NB4 (cell line): Measurements from ENCODE around the gene SLC39A11.

Experiments used
- DNase-seq: peaks from one replicate; pipeline ENCODE4 v3.0.0; 2010; ENCODE audit warnings: low read depth
- H3K4me3 ChIP-seq: one replicate; pipeline ENCODE4 v1.5.1; 2011; ENCODE audit warnings: mild to moderate bottlenecking, low read depth, low read length, moderate library complexity
- MYC ChIP-seq: IDR thresholded peaks from 2 replicates; pipeline ENCODE4 v1.6.1; 2011; ENCODE audit warnings: low read depth, low read length
- POLR2A ChIP-seq: IDR thresholded peaks from 2 replicates; pipeline ENCODE4 v1.6.1; 2011; ENCODE audit warnings: mild to moderate bottlenecking; ENCODE audit not compliant: insufficient read length; ENCODE audit errors: extremely low read depth
- TF ChIP-seq, protein P1 (sequence below): IDR thresholded peaks from one replicate; pipeline ENCODE4 v1.5.1; 2012; ENCODE audit warnings: low read depth, low read length
- TF ChIP-seq, protein P2 (sequence below): IDR thresholded peaks from 2 replicates; pipeline ENCODE4 v1.6.1; 2011; ENCODE audit warnings: low read depth, low read length

SLC39A11 gene

DNA sequence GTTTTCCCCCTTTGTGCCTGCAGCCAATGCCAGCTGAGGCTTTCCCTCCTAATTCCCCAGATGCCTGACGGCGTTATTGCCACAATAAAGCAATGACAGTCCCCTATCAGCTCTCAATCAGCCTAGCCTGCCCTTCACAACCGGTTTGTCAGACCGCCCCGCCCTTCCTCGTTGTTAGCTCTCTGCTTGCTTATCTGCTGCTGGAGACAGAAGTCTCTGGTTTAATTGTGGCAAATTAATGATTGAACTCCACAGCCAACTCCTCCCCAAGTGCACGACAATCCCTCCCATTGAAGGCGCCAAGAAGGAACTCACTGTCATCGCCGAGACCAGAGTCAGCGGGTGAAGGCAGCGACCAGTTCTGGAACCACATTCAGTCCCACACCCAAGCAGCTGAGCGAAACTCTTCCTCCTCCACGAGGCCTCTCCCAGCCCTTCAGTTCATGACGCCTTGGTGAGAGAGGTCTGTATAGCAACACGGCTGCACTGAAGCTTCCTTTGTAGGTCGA, 474.4 kb downstream of the SLC39A11 start:
- peak; percentile 11 for DNase-seq
- TF ChIP-seq, protein P1, sequence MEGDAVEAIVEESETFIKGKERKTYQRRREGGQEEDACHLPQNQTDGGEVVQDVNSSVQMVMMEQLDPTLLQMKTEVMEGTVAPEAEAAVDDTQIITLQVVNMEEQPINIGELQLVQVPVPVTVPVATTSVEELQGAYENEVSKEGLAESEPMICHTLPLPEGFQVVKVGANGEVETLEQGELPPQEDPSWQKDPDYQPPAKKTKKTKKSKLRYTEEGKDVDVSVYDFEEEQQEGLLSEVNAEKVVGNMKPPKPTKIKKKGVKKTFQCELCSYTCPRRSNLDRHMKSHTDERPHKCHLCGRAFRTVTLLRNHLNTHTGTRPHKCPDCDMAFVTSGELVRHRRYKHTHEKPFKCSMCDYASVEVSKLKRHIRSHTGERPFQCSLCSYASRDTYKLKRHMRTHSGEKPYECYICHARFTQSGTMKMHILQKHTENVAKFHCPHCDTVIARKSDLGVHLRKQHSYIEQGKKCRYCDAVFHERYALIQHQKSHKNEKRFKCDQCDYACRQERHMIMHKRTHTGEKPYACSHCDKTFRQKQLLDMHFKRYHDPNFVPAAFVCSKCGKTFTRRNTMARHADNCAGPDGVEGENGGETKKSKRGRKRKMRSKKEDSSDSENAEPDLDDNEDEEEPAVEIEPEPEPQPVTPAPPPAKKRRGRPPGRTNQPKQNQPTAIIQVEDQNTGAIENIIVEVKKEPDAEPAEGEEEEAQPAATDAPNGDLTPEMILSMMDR: no peak
- TF ChIP-seq, protein P2, sequence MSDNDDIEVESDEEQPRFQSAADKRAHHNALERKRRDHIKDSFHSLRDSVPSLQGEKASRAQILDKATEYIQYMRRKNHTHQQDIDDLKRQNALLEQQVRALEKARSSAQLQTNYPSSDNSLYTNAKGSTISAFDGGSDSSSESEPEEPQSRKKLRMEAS: no peak
- TF ChIP-seq MYC: no peak
- no peak for TF ChIP-seq POLR2A
- H3K4me3 ChIP-seq: no peak overlapping the region

DNA sequence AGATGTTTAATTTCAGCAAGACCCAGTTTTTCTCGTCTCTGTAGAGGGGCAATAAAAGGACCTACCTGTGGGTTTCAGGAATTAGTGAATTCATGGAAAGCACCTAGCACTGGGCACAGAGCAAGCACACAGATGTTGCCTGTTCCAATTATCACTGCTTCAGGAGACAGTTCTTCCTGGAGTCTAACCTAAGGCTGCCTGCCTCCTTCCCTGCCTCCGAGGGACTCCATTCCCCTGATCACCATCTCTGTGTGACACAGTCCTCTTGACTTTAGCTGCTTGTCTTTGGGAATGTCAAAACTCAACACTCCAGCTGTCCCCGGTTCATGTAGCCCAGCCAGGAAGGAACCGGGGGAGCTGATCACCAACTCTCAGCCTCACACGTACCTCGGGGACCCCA, 474.9 kb downstream of the SLC39A11 start:
- TF ChIP-seq MYC: no peak
- TF ChIP-seq, protein P2: no peak
- TF ChIP-seq POLR2A: no peak
- TF ChIP-seq, protein P1: no peak
- no peak overlapping the region for H3K4me3 ChIP-seq
- no peak for DNase-seq

DNA sequence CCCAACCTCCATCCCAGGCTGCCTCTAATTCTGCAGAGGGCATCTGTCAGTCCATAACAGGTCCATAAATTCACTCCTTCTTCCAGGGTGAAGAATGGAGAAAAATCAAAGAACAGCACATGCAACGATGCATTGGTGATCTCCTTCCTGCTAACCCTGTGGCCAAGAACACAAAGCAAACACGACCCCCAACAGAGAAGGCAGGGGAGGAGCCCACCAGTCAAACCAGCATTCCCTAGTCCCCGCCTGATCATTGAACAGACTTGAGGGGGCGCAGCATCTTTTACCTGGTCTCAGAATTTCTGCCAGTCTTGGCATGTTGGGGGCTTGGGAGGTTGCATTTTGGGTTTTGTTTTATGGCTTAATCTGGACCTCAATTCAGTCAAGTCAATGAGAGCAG, 476.0 kb downstream of the SLC39A11 start:
- no peak for DNase-seq
- TF ChIP-seq, protein P1: no peak
- TF ChIP-seq, protein P2: no peak
- no peak overlapping the region for H3K4me3 ChIP-seq

DNA sequence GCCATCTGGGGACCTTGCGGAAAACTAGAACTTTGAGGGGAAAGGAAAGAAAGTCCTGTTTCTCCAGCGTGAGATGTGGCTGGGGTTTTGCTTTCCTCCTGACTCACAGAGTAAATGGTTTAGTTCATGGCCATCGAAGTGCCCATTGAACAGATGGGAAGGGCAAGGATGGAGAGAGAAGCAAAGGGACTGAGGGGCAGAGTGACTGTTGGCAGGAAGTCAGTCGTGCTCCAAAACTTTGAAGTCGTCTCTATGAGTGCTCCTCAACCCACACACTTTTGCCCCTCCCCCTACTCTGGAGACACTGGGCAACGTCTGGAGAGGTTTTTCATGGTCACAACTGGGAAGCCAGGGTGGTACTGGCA, 476.9 kb downstream of the SLC39A11 start:
- H3K4me3 ChIP-seq: no peak overlapping the region
- no peak for TF ChIP-seq MYC
- TF ChIP-seq, protein P2: no peak
- TF ChIP-seq, protein P1: no peak
- TF ChIP-seq POLR2A: no peak
- no peak for DNase-seq

DNA sequence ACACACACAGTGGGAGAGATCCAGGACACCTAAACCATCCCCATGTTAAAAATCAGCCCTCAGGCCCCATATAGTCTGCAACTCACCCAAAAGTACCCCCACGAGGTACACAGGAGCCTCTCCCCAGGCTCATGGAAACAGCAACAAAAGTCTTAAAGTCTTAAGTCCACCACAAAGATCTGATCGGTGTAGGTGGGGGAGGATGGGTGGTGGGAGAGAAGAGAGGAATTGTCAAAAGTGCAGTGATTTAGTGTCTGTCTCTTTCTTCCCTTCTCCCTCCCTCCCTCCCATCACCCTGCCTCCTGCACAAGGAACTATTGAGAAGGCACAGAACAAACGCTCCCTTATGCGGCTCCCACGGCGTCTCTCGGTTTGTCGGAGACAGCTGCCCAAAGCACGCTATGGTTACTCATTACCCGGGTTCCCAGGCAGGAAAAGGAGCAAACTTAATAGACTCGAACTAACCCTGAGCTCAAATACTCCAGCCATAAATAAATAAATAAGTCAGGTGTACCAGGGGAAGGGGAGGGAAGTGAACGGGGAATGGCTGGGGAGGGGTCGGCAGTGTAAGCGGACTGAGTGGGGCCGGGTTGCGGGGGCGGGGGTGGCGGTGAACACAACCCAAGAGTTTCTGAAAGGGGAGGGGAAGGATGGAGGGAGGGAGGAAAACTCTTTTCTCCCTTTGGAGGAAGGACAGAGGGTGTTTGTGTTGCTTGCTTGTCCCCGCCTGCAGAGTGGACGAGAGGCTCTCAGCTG, 477.4 kb downstream of the SLC39A11 start:
- no peak for DNase-seq
- H3K4me3 ChIP-seq: no peak overlapping the region
- TF ChIP-seq, protein P2: no peak
- TF ChIP-seq, protein P1: no peak

DNA sequence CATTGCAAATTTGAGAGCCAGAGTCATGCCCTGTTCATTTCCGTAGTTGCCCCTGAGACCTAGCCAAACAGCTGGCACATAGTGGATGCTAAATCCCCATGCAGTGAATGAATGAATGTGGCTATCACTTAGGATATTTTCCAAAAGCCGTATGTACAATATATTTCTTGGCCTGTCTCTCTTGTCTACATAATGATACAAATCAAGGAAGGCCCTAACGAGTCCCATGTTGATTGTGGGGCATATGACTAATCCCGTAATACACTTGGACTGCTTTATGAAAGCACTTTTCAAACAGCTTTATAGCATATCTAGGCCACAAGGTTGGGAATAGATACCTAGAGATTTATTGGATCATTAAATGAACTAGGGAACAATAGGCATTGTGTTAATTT, 478.0 kb downstream of the SLC39A11 start:
- no peak for DNase-seq
- TF ChIP-seq POLR2A: no peak
- TF ChIP-seq, protein P2: no peak
- TF ChIP-seq MYC: no peak
- TF ChIP-seq, protein P1: no peak
- no peak overlapping the region for H3K4me3 ChIP-seq
